GM12875 (cell line): ENCODE data around the gene CPLANE1.

Experiments
- H3K4me3 ChIP-seq: one replicate; pipeline ENCODE4 v1.5.1; 2011; ENCODE audit warnings: low read depth, low read length, control low read depth
- CTCF ChIP-seq: IDR thresholded peaks from 2 replicates; pipeline ENCODE4 v1.5.1; 2011; ENCODE audit warnings: low read depth, mild to moderate bottlenecking, control low read depth, inconsistent platforms, low read length, moderate library complexity, borderline replicate concordance; ENCODE audit not compliant: insufficient read depth

Gene CPLANE1

GRCh38 chr5:37080697-37081096 is 168.5 kb downstream of the CPLANE1 start:
- no peak overlapping the region for H3K4me3 ChIP-seq
- TF ChIP-seq CTCF: no peak

- no peak for TF ChIP-seq CTCF
- no peak overlapping the region for H3K4me3 ChIP-seq
Measured at GRCh38 chr5:37077146-37077545, 172.0 kb downstream of the CPLANE1 start.

- no peak for TF ChIP-seq CTCF
Measured at GRCh38 chr5:37075399-37075950, 173.7 kb downstream of the CPLANE1 start.

GRCh38 chr5:37071901-37072581 is 177.1 kb downstream of the CPLANE1 start:
- no peak for TF ChIP-seq CTCF
- H3K4me3 ChIP-seq: no peak overlapping the region

More at GRCh38 chr5:37075399-37075950, 173.7 kb downstream of the CPLANE1 start:
- no peak overlapping the region for H3K4me3 ChIP-seq

- H3K4me3 ChIP-seq: no peak overlapping the region
- TF ChIP-seq CTCF: no peak
Measured at GRCh38 chr5:37071487-37071886, 177.7 kb downstream of the CPLANE1 start.

- H3K4me3 ChIP-seq: no peak overlapping the region
- TF ChIP-seq CTCF: no peak
Measured at GRCh38 chr5:37064442-37064841, 184.7 kb downstream of the CPLANE1 start.

- no peak for TF ChIP-seq CTCF
- no peak overlapping the region for H3K4me3 ChIP-seq
Measured at GRCh38 chr5:37063739-37064138, 185.4 kb downstream of the CPLANE1 start.
